Stimulated activated CD4-positive, alpha-beta T cell treated with anti-CD3 and anti-CD28 coated beads, Interleukin-2, amount 100 ng/mL, for 4 hours (primary cell): Measurements from ENCODE around the gene KDELR1.
"Not testable (repeated sequence)": the region's sequence is repeated elsewhere in the genome, so short reads cannot be mapped to it uniquely, and the experiment has no call there.

Experiments used
- DNase-seq: peaks from one replicate; pipeline ENCODE4 v3.0.0-alpha.2; 2020; ENCODE audit warnings: low read depth

The KDELR1 gene

GRCh38 chr19:48397263-48398101, 6.1 kb upstream of the KDELR1 start:
- DNase-seq, result no peak

- DNase-seq, result no peak
Observed at GRCh38 chr19:48396824-48397176, 5.4 kb upstream of the KDELR1 start.

- DNase-seq, result no peak
Observed at GRCh38 chr19:48396016-48396823, 4.9 kb upstream of the KDELR1 start.

GRCh38 chr19:48395499-48395898, 4.1 kb upstream of the KDELR1 start:
- DNase-seq, result no peak

GRCh38 chr19:48395170-48395455, 3.8 kb upstream of the KDELR1 start:
- no peak for DNase-seq

GRCh38 chr19:48394331-48395169, 3.2 kb upstream of the KDELR1 start:
- no peak for DNase-seq

GRCh38 chr19:48393559-48394330, 2.4 kb upstream of the KDELR1 start, which contains the start of gene GRIN2D:
GRIN2D (plus strand) TSS chr19:48393668; CDS start chr19:48398393, 4,725 bp downstream.
- DNase-seq, result no peak

GRCh38 chr19:48392860-48393558, 1.7 kb upstream of the KDELR1 start:
- DNase-seq, result no peak

- DNase-seq, result not testable (repeated sequence)
Observed at GRCh38 chr19:48392006-48392344, 624 bp upstream of the KDELR1 start.

- peak; percentile 47 for DNase-seq
Observed at GRCh38 chr19:48390188-48391099, 907 bp downstream of the KDELR1 start.

GRCh38 chr19:48386981-48387380, 4.4 kb downstream of the KDELR1 start:
- DNase-seq, result no peak

- no peak for DNase-seq
Observed at GRCh38 chr19:48385461-48386087, 5.8 kb downstream of the KDELR1 start.

GRCh38 chr19:48382286-48382685, 9.1 kb downstream of the KDELR1 start:
- no peak for DNase-seq

GRCh38 chr19:48381178-48381950, 10.0 kb downstream of the KDELR1 start:
- no peak for DNase-seq

- DNase-seq, result no peak
Observed at GRCh38 chr19:48379058-48379457, 12.3 kb downstream of the KDELR1 start.

GRCh38 chr19:48378194-48378570, 13.2 kb downstream of the KDELR1 start:
- DNase-seq, result no peak

GRCh38 chr19:48373567-48373966, 17.8 kb downstream of the KDELR1 start:
- no peak for DNase-seq

GRCh38 chr19:48372904-48373303, 18.4 kb downstream of the KDELR1 start:
- no peak for DNase-seq

- not testable (repeated sequence) for DNase-seq
Observed at GRCh38 chr19:48371771-48372170, 19.6 kb downstream of the KDELR1 start.
